C4-2B (cell line): ENCODE measurements around the gene RPTOR.
A peak's percentile ranks its signal among the peaks of the same experiment; 100 is the strongest.

ENCODE experiments used
- H3K27ac ChIP-seq: fragments of 450-650 bp; 2 replicates; pipeline ENCODE4 v1.5.1; 2017
- CTCF ChIP-seq: fragments of 450-650 bp; conservative IDR thresholded peaks from 2 replicates; pipeline ENCODE4 v1.5.1; 2017; ENCODE audit warnings: mild to moderate bottlenecking
- ZFX ChIP-seq: fragments of 450-650 bp; IDR thresholded peaks from 2 replicates; pipeline ENCODE4 v1.6.1; 2017

RPTOR gene

DNA sequence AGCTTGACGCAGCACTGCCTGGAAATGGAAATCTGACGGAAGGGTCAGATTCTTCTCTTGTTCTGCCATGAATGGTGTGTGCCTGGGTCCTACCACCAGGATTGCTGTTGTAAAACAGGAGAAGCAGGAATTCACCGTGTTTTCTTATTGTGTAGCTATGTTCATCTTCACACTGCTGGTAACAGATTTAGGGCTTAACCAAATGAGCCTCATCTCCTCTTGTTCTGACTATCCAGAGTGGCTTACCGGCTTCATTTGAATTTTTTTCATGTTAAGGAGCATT lies 349.7 kb downstream of the RPTOR start:
- no peak for TF ChIP-seq CTCF
- TF ChIP-seq ZFX: no peak
- no peak overlapping the region for H3K27ac ChIP-seq

GRCh38 chr17:80894726-80895125 lies 350.1 kb downstream of the RPTOR start:
- TF ChIP-seq ZFX (no peak), CTCF (no peak)

DNA sequence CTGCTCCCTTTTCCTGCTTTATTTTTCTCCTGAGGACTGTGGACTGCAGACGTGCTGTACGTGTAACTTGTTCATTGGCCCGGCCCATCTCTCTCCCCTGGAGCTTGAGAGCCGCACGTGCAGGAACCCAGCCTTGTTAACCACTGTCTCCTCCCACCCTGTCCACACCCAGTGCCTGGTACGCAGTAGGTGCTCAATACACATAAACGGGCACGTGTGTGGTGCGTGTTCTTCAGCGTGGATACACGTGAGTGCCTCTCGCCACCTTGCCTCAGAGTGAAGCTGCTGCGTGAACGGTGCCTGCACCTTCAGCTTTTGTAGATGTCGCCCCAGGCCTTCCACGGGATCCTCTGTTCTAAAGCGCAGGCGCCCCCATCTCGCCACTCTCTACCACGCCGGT lies 350.7 kb downstream of the RPTOR start:
- TF ChIP-seq CTCF: no peak
- no peak for TF ChIP-seq ZFX
- H3K27ac ChIP-seq: no peak overlapping the region

More at GRCh38 chr17:80894726-80895125, 350.1 kb downstream of the RPTOR start:
- H3K27ac ChIP-seq: no peak overlapping the region

DNA sequence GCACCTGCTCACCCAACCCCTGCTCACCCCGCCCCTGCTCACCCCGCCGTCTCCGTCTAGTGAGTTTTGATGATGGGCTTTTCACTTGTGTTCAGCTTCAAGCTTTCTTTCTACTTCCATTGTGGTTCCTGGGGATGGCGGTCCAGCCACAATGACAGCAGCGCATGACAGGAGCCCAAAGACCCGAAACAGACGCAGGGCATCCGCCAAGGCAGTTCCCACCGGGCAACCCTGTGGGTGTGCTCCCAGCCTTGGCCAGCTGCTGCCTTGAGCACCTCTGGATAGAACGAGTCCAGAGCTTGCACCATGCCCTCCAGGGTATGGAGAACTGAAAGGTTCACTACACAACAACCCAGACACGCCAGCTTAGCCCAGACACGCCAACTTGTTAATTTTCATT lies 354.1 kb downstream of the RPTOR start:
- TF ChIP-seq ZFX: no peak
- no peak for TF ChIP-seq CTCF
- H3K27ac ChIP-seq: no peak overlapping the region

DNA sequence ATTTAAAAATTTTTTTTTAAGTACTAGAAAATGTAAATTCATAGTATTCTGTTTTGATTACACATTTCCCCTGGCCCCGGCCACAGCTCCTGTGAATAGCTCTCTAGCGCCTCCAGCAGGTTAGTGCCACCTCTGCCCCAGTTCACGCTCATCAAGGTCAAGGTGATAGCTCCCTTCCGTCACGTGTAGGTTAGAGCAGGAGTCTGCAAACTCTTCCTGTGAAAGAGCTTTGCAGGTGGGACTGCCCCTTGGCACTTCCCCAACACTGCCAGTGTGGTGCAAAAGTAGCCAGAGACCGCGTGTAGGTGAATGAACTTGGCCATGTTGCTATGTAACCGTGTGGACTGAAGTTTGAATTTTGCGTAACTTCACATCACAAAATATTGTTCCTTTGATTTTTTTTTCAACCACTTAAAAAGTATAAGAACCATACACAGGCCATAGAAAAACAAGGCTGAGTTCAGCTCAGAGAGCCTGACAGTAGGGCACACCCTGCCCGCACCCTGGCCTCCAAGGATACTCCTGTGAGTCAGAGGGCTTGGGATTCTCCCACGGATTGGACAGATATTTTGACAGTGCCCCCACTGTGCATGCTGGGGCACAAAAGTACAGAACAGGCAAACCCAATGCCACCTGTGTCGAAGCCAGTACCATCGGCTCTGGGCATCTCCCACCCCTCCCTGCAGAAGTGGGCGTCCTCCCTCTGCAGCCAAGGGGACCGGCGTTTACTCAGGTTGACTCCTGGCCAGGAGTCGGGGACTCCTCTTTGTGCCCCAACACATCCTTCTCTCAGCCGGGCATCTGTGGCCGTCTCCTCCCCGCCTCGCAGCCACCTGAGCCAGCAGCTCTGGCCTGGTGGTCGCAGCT lies 355.0 kb downstream of the RPTOR start:
- no peak overlapping the region for H3K27ac ChIP-seq
- TF ChIP-seq ZFX (no peak), CTCF (peak; percentile 77; the same call in 1 of the 2 replicates)

- no peak for TF ChIP-seq CTCF
- no peak for TF ChIP-seq ZFX
- H3K27ac ChIP-seq: no peak overlapping the region
These were observed 356.7 kb downstream of the RPTOR start for GRCh38 chr17:80901319-80901718.

DNA sequence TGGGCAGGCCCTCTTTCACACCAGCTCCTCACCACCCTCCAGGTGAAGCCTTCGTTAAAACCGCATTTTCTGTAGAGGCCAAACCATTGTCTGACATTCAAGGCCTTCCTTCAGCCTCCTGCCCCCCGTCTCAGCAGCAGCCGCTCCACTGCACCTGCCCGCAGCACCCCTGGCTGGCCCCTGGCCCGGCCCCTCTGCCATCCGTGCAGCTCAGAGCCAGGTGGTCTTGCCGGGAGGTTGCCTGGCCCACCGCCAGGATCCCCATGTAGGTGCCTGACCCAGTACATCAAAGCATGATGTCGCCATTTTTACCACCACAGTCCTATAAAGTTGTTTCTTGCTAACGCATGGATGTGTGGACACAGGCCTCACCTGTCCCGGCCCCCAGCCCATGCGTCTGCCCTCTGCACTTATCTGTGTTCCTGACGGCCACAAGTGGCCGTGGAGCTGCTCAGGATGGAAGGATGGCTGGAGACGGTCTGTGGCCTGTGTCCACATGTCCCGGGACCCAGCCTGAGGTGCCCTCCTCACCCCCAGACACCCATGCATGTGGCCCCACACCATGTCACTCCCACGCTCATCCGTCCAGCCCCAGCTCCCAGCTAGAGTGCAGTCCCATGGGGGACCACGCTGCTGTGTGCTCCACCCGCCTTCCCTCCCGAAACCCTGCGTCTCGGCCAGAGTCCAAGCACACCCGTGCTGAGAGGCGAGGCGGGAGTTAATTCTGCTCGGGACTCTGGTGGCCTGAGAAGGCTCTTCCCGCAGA lies 357.7 kb downstream of the RPTOR start:
- TF ChIP-seq ZFX: no peak
- H3K27ac ChIP-seq: no peak overlapping the region
